GM23248 (cell line): ENCODE results near the gene CARMIL1.

Experiments
- EZH2 ChIP-seq: fragments of 200-600 bp; sonication (generic); IDR thresholded peaks from 2 replicates; pipeline ENCODE4 v1.6.1; 2018; ENCODE audit warnings: antibody characterized with exemption, mild to moderate bottlenecking; ENCODE audit not compliant: insufficient read depth, poor library complexity, severe bottlenecking
- EZH2phosphoT487 ChIP-seq: fragments of 200-600 bp; sonication (generic); IDR thresholded peaks from 2 replicates; pipeline ENCODE4 v1.6.1; 2018; ENCODE audit warnings: antibody characterized with exemption, moderate library complexity, mild to moderate bottlenecking, low read depth; ENCODE audit not compliant: insufficient read depth

- no peak for TF ChIP-seq EZH2
- TF ChIP-seq EZH2phosphoT487: no peak
Observed at GRCh38 chr6:25484900-25485299, 205.7 kb downstream of the CARMIL1 start.
